Measurements from ENCODE around the gene NFATC2. TPM values are rescaled to one million over a fixed set of nuclear protein-coding genes. Genes with fewer than 3 reads are reported as not detected.

The NFATC2 gene
- polyA plus RNA-seq, 1 of the 3 experiments (the other 2 are of a cell fraction), result 0.36 TPM

DNA sequence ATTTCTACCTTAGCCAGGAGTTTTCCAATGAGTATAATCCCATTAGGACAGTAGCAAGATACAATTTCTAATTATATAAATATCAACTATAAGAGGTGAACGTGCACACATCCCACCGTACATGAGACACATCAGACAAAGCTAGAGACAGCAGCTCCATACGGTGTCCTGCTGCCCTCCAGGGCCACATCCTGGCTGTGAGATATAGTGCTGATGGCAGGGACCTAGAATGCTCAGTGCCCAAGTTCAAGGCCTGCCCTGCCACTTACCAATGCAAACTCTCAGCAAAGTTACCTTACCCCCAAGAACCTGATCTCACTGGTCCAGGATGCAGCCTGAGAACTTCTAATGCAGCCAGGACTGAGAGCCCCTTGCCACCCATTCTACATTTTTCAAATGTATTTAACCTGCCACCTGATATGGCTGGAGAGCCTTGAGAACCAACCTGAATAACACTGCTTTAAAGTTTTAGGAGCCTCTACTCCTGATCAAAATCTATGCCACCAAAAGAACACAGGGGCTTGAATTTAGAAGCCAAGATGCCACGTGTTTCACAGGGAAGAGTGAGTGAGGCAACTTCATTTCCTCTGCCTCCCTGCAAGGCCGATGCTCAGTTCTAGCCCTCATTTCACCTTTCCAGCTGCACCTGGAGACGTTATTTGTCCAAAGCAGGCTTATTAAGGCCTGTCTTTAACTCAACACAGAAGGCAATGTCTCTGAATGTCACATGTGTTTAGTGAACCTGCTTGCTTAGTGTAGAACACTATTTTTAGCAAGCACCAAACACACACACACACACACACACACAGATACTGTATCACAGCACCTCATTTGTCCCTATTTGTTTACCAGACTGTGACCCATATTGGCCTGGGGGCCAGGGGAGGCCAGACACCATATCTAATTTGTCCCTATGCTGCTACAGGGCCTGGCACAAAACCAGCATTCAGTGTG, 6.1 kb downstream of the NFATC2 start:
- H3F3A ChIP-seq (replicated peaks; ENCODE audit: insufficient read depth), result no peaks in the 10 kb centered on the region
- no peak overlapping the region for H3K27ac ChIP-seq (ENCODE audit: low read depth in 2 of 2, low read length in 1 of 2)
- no peak overlapping the region for H3K9ac ChIP-seq
- no peaks in the 10 kb centered on the region for H4K20me1 ChIP-seq (ENCODE audit: insufficient read depth)
- no peak for DNase-seq
- WGBS (ENCODE audit: low lambda C conversion rate), result 77% methylated on average over 6 of the region's 6 CpGs
- H3K79me2 ChIP-seq (ENCODE audit: insufficient read depth), result no peaks in the 10 kb centered on the region
- ChIA-PET POLR2A (no interaction called here), CTCF (interaction anchor here (1.0 to 1.3 kb wide), 3 partner anchors 55 to 165 kb away, joined by 3 to 4 read pairs (median 4); no protein-coding TSS in a partner anchor)
- H3K9me2 ChIP-seq, result no peaks in the 10 kb centered on the region
- TF ChIP-seq EZH2phosphoT487 (IDR thresholded peaks at IDR 0.05; ENCODE audit: borderline replicate concordance, low read depth) (no peak), FOXJ3 (CRISPR knock-in tag; IDR thresholded peaks at IDR 0.05) (no peak), TEAD4 (IDR thresholded peaks at IDR 0.05; ENCODE audit: borderline replicate concordance, insufficient read depth) (no peak), TAF1 (IDR thresholded peaks at IDR 0.05; ENCODE audit: borderline replicate concordance, low read depth, low read length) (no peak), GABPA (IDR thresholded peaks at IDR 0.05; ENCODE audit: low read depth) (no peak), SMC3 (IDR thresholded peaks at IDR 0.05; ENCODE audit: low read depth, low read length) (no peak), TCF12 (IDR thresholded peaks at IDR 0.05) (no peak), FOXM1 (IDR thresholded peaks at IDR 0.05; ENCODE audit: low read depth) (no peak), RCOR1 (IDR thresholded peaks at IDR 0.05; ENCODE audit: low read length) (no peak), GATA2 (CRISPR knock-in tag; IDR thresholded peaks at IDR 0.05) (no peak), NFIC (IDR thresholded peaks at IDR 0.05; ENCODE audit: borderline replicate concordance) (no peak), EP300 (IDR thresholded peaks at IDR 0.05; ENCODE audit: borderline replicate concordance in 1 of 2, low read depth in 1 of 2, low read length in 1 of 2) (no peak), FOSL2 (IDR thresholded peaks at IDR 0.05; ENCODE audit: borderline replicate concordance, low read depth) (no peak), MEF2A (IDR thresholded peaks at IDR 0.05; ENCODE audit: borderline replicate concordance, low read depth) (no peak), NRF1 (IDR thresholded peaks at IDR 0.05; ENCODE audit: low read depth, low read length) (no peak)
- TF ChIP-seq, protein P1, sequence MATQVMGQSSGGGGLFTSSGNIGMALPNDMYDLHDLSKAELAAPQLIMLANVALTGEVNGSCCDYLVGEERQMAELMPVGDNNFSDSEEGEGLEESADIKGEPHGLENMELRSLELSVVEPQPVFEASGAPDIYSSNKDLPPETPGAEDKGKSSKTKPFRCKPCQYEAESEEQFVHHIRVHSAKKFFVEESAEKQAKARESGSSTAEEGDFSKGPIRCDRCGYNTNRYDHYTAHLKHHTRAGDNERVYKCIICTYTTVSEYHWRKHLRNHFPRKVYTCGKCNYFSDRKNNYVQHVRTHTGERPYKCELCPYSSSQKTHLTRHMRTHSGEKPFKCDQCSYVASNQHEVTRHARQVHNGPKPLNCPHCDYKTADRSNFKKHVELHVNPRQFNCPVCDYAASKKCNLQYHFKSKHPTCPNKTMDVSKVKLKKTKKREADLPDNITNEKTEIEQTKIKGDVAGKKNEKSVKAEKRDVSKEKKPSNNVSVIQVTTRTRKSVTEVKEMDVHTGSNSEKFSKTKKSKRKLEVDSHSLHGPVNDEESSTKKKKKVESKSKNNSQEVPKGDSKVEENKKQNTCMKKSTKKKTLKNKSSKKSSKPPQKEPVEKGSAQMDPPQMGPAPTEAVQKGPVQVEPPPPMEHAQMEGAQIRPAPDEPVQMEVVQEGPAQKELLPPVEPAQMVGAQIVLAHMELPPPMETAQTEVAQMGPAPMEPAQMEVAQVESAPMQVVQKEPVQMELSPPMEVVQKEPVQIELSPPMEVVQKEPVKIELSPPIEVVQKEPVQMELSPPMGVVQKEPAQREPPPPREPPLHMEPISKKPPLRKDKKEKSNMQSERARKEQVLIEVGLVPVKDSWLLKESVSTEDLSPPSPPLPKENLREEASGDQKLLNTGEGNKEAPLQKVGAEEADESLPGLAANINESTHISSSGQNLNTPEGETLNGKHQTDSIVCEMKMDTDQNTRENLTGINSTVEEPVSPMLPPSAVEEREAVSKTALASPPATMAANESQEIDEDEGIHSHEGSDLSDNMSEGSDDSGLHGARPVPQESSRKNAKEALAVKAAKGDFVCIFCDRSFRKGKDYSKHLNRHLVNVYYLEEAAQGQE (IDR thresholded peaks at IDR 0.05; ENCODE audit: low read depth, low read length), result no peak
- TF ChIP-seq, protein P2, sequence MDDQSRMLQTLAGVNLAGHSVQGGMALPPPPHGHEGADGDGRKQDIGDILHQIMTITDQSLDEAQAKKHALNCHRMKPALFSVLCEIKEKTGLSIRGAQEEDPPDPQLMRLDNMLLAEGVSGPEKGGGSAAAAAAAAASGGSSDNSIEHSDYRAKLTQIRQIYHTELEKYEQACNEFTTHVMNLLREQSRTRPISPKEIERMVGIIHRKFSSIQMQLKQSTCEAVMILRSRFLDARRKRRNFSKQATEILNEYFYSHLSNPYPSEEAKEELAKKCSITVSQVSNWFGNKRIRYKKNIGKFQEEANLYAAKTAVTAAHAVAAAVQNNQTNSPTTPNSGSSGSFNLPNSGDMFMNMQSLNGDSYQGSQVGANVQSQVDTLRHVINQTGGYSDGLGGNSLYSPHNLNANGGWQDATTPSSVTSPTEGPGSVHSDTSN (IDR thresholded peaks at IDR 0.05), result no peak
- TF ChIP-seq, protein P3, sequence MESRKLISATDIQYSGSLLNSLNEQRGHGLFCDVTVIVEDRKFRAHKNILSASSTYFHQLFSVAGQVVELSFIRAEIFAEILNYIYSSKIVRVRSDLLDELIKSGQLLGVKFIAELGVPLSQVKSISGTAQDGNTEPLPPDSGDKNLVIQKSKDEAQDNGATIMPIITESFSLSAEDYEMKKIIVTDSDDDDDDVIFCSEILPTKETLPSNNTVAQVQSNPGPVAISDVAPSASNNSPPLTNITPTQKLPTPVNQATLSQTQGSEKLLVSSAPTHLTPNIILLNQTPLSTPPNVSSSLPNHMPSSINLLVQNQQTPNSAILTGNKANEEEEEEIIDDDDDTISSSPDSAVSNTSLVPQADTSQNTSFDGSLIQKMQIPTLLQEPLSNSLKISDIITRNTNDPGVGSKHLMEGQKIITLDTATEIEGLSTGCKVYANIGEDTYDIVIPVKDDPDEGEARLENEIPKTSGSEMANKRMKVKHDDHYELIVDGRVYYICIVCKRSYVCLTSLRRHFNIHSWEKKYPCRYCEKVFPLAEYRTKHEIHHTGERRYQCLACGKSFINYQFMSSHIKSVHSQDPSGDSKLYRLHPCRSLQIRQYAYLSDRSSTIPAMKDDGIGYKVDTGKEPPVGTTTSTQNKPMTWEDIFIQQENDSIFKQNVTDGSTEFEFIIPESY (IDR thresholded peaks at IDR 0.05; ENCODE audit: borderline replicate concordance, low read depth), result no peak
- TF ChIP-seq, protein P4, sequence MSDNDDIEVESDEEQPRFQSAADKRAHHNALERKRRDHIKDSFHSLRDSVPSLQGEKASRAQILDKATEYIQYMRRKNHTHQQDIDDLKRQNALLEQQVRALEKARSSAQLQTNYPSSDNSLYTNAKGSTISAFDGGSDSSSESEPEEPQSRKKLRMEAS (IDR thresholded peaks at IDR 0.05; ENCODE audit: low read depth), result no peak
- TF ChIP-seq, protein P5, sequence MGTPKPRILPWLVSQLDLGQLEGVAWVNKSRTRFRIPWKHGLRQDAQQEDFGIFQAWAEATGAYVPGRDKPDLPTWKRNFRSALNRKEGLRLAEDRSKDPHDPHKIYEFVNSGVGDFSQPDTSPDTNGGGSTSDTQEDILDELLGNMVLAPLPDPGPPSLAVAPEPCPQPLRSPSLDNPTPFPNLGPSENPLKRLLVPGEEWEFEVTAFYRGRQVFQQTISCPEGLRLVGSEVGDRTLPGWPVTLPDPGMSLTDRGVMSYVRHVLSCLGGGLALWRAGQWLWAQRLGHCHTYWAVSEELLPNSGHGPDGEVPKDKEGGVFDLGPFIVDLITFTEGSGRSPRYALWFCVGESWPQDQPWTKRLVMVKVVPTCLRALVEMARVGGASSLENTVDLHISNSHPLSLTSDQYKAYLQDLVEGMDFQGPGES (IDR thresholded peaks at IDR 0.05; ENCODE audit: low read depth, low read length), result no peak
- H3K4me2 ChIP-seq, result no peak overlapping the region
- peaks cover 4 to 18% of the 10 kb centered on the region in 2 experiments; a peak in 2 of 4 replicates for H3K4me1 ChIP-seq (ENCODE audit: control insufficient read depth in 1 of 2, insufficient read depth in 2 of 2, low read depth in 1 of 2, low read length in 1 of 2)
- H3K27me3 ChIP-seq (ENCODE audit: insufficient read depth), result no peaks in the 10 kb centered on the region
- H3K36me3 ChIP-seq (replicated peaks in 1 of 2; ENCODE audit: control insufficient read depth in 1 of 2, insufficient read depth in 2 of 2, low read length in 1 of 2), result peaks cover 0 to 4% of the 10 kb centered on the region in 2 experiments
- no peak overlapping the region for H2AFZ ChIP-seq (ENCODE audit: low read depth)
- H3K4me3 ChIP-seq (ENCODE audit: low read depth in 2 of 2, low read length in 1 of 2), result no peak overlapping the region
- H3K9me3 ChIP-seq, result peaks cover 5% of the 10 kb centered on the region; the same call in 1 of the 2 replicates
